GM12891 (cell line): ENCODE measurements around the gene MON2.

ENCODE experiments used
- DNase-seq: peaks from one replicate; pipeline ENCODE4 v3.0.0; 2011; ENCODE audit warnings: low spot score; ENCODE audit not compliant: insufficient read length
- FAIRE-seq: peaks from 2 replicates; lab custom pipeline; 2011; peaks lifted over from hg19 to GRCh38; lab: Jason Lieb, UNC
- PAX5 ChIP-seq: IDR thresholded peaks from 2 replicates; pipeline ENCODE4 v1.6.1; 2011; ENCODE audit warnings: low read length, moderate library complexity, mild to moderate bottlenecking; ENCODE audit not compliant: insufficient read depth, severe bottlenecking
- POLR2A ChIP-seq: IDR thresholded peaks from 2 replicates; pipeline ENCODE4 v1.6.1; 2011; ENCODE audit warnings: low read depth, low read length, control low read depth
- POLR2AphosphoS5 ChIP-seq: IDR thresholded peaks from 2 replicates; pipeline ENCODE4 v1.6.1; 2011; ENCODE audit warnings: low read depth, low read length, control low read depth
- POU2F2 ChIP-seq: IDR thresholded peaks from 2 replicates; pipeline ENCODE4 v1.6.1; 2011; ENCODE audit warnings: low read depth, mild to moderate bottlenecking, control low read depth, low read length, moderate library complexity
- SPI1 ChIP-seq: IDR thresholded peaks from 2 replicates; pipeline ENCODE4 v1.6.1; 2011; ENCODE audit warnings: low read depth, low read length, control low read depth
- TAF1 ChIP-seq: IDR thresholded peaks from 2 replicates; pipeline ENCODE4 v1.6.1; 2011; ENCODE audit warnings: low read depth, low read length, control low read depth

MON2 gene

GRCh38 chr12:62643486-62643885 lies 176.9 kb downstream of the MON2 start:
- no peak for DNase-seq
- TF ChIP-seq TAF1 (no peak), POLR2A (no peak), PAX5 (no peak), POLR2AphosphoS5 (no peak)
- FAIRE-seq = no peak

- FAIRE-seq (no peak), DNase-seq (no peak)
- TF ChIP-seq TAF1 = no peak
- no peak for TF ChIP-seq POLR2A
- no peak for TF ChIP-seq POLR2AphosphoS5
- TF ChIP-seq PAX5 = no peak
- TF ChIP-seq POU2F2 = no peak
- no peak for TF ChIP-seq SPI1
Measured at GRCh38 chr12:62646566-62646965, 179.9 kb downstream of the MON2 start.

GRCh38 chr12:62647586-62647985 lies 181.0 kb downstream of the MON2 start:
- no peak for TF ChIP-seq POLR2A
- TF ChIP-seq TAF1 = no peak
- TF ChIP-seq POLR2AphosphoS5 = no peak
- no peak for TF ChIP-seq POU2F2
- no peak for TF ChIP-seq PAX5
- TF ChIP-seq SPI1 = no peak
- DNase-seq = no peak
- no peak for FAIRE-seq

GRCh38 chr12:62649412-62650138 lies 182.9 kb downstream of the MON2 start:
- DNase-seq (no peak), FAIRE-seq (no peak)
- TF ChIP-seq POLR2A = no peak
- no peak for TF ChIP-seq SPI1
- TF ChIP-seq POLR2AphosphoS5 = no peak
- TF ChIP-seq TAF1 = no peak
- TF ChIP-seq PAX5 = no peak
- TF ChIP-seq POU2F2 = no peak
